IPS DF 19.7 (cell line): Measurements from ENCODE around the gene ELF5.

ENCODE experiments used
- DNase-seq: peaks from one replicate; pipeline ENCODE4 v3.0.0-alpha.2; 2013; ENCODE audit warnings: low read depth, low spot score

ELF5 gene

GRCh38 chr11:34513682-34514449, at the start of gene ELF5:
Gene ELF5 (minus strand): TSS chr11:34513794. CDS start chr11:34505749, 8,045 bp downstream.
- DNase-seq = no peak

- DNase-seq = no peak
These were observed 49.4 kb upstream of the ELF5 start for GRCh38 chr11:34562976-34563375.

GRCh38 chr11:34560511-34560910, 46.9 kb upstream of the ELF5 start:
- no peak for DNase-seq

GRCh38 chr11:34558673-34559072, 45.1 kb upstream of the ELF5 start:
- no peak for DNase-seq

GRCh38 chr11:34558211-34558610, 44.6 kb upstream of the ELF5 start:
- DNase-seq = no peak

- no peak for DNase-seq
These were observed 38.7 kb upstream of the ELF5 start for GRCh38 chr11:34552270-34552669.

GRCh38 chr11:34549271-34549670, 35.7 kb upstream of the ELF5 start:
- no peak for DNase-seq

- no peak for DNase-seq
These were observed 34.7 kb upstream of the ELF5 start for GRCh38 chr11:34548278-34548677.

- DNase-seq = no peak
These were observed 33.1 kb upstream of the ELF5 start for GRCh38 chr11:34546511-34547209.

GRCh38 chr11:34542089-34542488, 28.5 kb upstream of the ELF5 start:
- DNase-seq = no peak

GRCh38 chr11:34540870-34541269, 27.3 kb upstream of the ELF5 start:
- DNase-seq = no peak

GRCh38 chr11:34537636-34538035, 24.0 kb upstream of the ELF5 start:
- no peak for DNase-seq

- no peak for DNase-seq
These were observed 22.5 kb upstream of the ELF5 start for GRCh38 chr11:34536056-34536455.

- DNase-seq = no peak
These were observed 21.2 kb upstream of the ELF5 start for GRCh38 chr11:34534826-34535225.

GRCh38 chr11:34531663-34532062, 18.1 kb upstream of the ELF5 start:
- no peak for DNase-seq

GRCh38 chr11:34530545-34531234, 17.1 kb upstream of the ELF5 start:
- DNase-seq = no peak

- DNase-seq = no peak
These were observed 16.0 kb upstream of the ELF5 start for GRCh38 chr11:34529643-34530042.

- no peak for DNase-seq
These were observed 14.5 kb upstream of the ELF5 start for GRCh38 chr11:34528072-34528471.

- DNase-seq = no peak
These were observed 12.5 kb upstream of the ELF5 start for GRCh38 chr11:34525888-34526657.

GRCh38 chr11:34525098-34525497, 11.5 kb upstream of the ELF5 start:
- DNase-seq = no peak

- no peak for DNase-seq
These were observed 11.1 kb upstream of the ELF5 start for GRCh38 chr11:34524696-34525095.

GRCh38 chr11:34523053-34523452, 9.5 kb upstream of the ELF5 start:
- no peak for DNase-seq
